ENCODE results near the gene ASGR2.
"Not testable (repeated sequence)": the region's sequence is repeated elsewhere in the genome, so short reads cannot be mapped to it uniquely, and the experiment has no call there.

The ASGR2 gene

GRCh38 chr17:7133916-7134315 lies 19.3 kb upstream of the ASGR2 start:
- H3K27me3 ChIP-seq (ENCODE audit: low read depth), result peaks cover 3% of the 10 kb centered on the region; the same call in 1 of the 2 replicates
- H3K36me3 ChIP-seq (replicated peaks), result no peaks in the 10 kb centered on the region
- in situ Hi-C loops (cut with MboI; ENCODE audit: low sequenced_read_pairs), result loop anchor here (5.0 to 25.0 kb wide), 2 partner anchors 82 to 222 kb away; no protein-coding TSS in a partner anchor
- H3K4me3 ChIP-seq, result no peak overlapping the region
- H3K4me1 ChIP-seq, result peaks cover 6% of the 10 kb centered on the region
- H3K9me3 ChIP-seq, result no peaks in the 10 kb centered on the region
- no peak for DNase-seq (ENCODE audit: low spot score in 2 of 2)

DNA sequence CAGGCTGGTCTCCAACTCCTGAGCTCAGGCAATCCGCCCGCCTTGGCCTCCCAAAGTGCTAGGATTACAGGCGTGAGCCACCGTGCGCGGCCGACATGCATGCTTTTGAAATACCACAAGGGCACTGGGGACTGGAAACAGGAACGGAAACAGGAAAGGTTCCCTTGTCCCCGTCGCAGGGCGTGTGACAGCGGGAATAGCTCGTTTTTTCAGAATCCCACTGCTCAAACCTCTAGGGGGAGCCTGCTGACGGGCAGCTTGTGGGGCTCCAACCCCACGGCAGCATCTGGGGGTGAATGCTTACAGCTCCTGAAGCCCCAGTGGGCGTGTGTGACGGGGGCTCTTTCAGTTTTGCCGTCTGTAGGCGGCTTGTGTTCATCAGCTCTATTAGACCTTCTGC lies 18.8 kb upstream of the ASGR2 start:
- peaks cover 3% of the 10 kb centered on the region; the same call in 1 of the 2 replicates for H3K27me3 ChIP-seq (ENCODE audit: low read depth)
- no peaks in the 10 kb centered on the region for H3K9me3 ChIP-seq
- H3K4me1 ChIP-seq, result peaks cover 6% of the 10 kb centered on the region
- H3K4me3 ChIP-seq, result no peak overlapping the region
- DNase-seq (ENCODE audit: low spot score in 2 of 2), result peak in 1 of 2 experiments; percentile 52
- in situ Hi-C loops (cut with MboI; ENCODE audit: low sequenced_read_pairs), result loop anchor here (5.0 to 25.0 kb wide), 2 partner anchors 81 to 221 kb away; no protein-coding TSS in a partner anchor
- H3K36me3 ChIP-seq (replicated peaks), result no peaks in the 10 kb centered on the region

- Histone ChIP-seq H3K27me3 (ENCODE audit: low read depth) (peaks cover 3% of the 10 kb centered on the region; the same call in 1 of the 2 replicates), H3K4me3 (no peak overlapping the region), H3K4me1 (peaks cover 6% of the 10 kb centered on the region), H3K36me3 (replicated peaks) (no peaks in the 10 kb centered on the region), H3K9me3 (no peaks in the 10 kb centered on the region)
- DNase-seq (ENCODE audit: low spot score in 2 of 2), result no peak
- in situ Hi-C loops (cut with MboI; ENCODE audit: low sequenced_read_pairs), result loop anchor here (5.0 to 25.0 kb wide), 2 partner anchors 80 to 220 kb away; no protein-coding TSS in a partner anchor
Measured at GRCh38 chr17:7132511-7133094, 18.0 kb upstream of the ASGR2 start.

DNA sequence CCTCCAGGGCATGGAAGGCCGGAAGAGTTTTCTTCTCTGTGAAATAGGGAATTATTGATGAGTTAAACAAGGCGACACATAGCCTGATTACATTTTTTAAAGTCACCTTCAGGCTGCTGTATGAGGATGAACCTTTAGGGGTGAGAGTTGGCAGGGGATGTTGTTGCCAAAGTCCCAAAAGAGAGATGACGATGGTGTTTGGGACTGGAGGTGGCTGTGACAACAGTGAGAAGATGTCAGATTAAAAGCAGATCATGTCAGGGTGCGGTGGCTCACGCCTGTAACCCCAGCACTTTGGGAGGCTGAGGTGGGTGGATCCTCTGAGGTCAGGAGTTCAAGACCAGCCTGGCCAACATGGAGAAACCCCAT lies 16.8 kb upstream of the ASGR2 start:
- in situ Hi-C loops (cut with MboI; ENCODE audit: low sequenced_read_pairs), result loop anchor here (5.0 to 25.0 kb wide), 2 partner anchors 79 to 219 kb away; no protein-coding TSS in a partner anchor
- Histone ChIP-seq H3K9me3 (no peaks in the 10 kb centered on the region), H3K36me3 (replicated peaks) (no peaks in the 10 kb centered on the region), H3K4me3 (no peak overlapping the region), H3K27me3 (ENCODE audit: low read depth) (no peaks in the 10 kb centered on the region), H3K4me1 (peaks cover 6% of the 10 kb centered on the region)
- no peak for DNase-seq (ENCODE audit: low spot score in 2 of 2)

DNA sequence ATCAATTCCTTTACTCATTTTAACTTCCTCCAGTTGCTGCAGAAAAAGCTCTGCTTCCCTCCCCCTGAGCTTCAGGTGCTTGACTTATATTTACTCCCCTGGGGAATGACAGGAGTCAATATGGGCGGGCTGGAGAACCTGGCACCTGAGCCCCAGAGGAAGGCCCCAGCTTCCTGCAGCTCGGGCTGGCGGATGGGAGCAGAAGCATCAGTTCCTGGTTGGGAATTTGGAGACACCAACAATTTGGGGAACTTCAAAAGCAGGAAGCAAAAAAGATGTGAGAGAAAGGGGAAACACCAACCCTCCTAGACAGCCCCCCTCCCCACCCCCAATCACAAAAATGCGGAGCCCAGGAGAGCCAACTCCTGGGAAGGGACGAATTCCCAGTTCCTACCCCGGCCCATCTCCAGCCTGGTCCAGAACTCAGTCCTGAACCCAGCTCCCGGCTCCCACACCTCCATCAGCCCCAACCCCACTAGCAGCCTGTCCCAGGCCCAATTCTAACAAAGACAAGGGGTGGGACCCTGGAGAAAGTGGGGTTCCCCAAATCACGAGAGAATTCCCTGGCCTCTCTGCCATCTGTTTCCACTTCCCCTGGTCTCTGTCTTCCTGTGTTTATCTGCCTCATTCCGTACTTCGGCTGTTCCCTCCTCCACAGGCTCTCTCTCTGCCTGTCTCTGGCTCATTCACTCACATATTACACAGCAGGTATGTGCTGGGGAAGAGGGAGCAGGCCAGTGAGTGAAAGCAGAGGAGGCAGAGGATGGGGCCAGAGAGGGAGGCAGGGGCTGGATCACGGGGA lies 16.2 kb upstream of the ASGR2 start:
- Histone ChIP-seq H3K4me1 (peaks cover 3% of the 10 kb centered on the region), H3K4me3 (no peak overlapping the region), H3K27me3 (ENCODE audit: low read depth) (no peaks in the 10 kb centered on the region), H3K9me3 (no peaks in the 10 kb centered on the region), H3K36me3 (replicated peaks) (no peaks in the 10 kb centered on the region)
- in situ Hi-C loops (cut with MboI; ENCODE audit: low sequenced_read_pairs), result loop anchor here (5.0 to 25.0 kb wide), 2 partner anchors 79 to 219 kb away; no protein-coding TSS in a partner anchor
- no peak for DNase-seq (ENCODE audit: low spot score in 2 of 2)

GRCh38 chr17:7129311-7129710 lies 14.7 kb upstream of the ASGR2 start:
- Histone ChIP-seq H3K4me1 (no peaks in the 10 kb centered on the region), H3K4me3 (no peak overlapping the region), H3K9me3 (no peaks in the 10 kb centered on the region), H3K36me3 (replicated peaks) (no peaks in the 10 kb centered on the region), H3K27me3 (ENCODE audit: low read depth) (no peaks in the 10 kb centered on the region)
- in situ Hi-C loops (cut with MboI; ENCODE audit: low sequenced_read_pairs), result loop anchor here (25.0 kb wide), 1 partner anchor 217 kb away; no protein-coding TSS in a partner anchor
- DNase-seq (ENCODE audit: low spot score in 2 of 2), result no peak

DNA sequence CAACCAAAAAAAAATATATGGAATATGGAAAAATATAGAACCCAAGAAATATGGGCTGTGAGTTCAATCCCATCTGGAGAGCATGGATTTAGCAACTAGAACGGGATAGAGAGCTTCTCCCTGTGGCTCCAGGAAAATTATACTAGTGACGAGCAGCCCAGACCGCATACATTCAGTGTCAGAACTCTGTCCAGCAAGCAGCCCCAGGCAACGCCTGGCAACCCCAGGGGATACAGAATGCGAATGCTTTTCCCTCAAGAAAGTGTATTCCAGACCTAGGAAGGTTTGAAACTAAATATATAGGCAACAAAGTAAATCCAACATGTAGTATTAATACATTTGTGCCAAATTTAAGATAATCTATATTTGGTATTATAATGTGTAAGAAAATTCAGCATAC lies 13.5 kb upstream of the ASGR2 start:
- in situ Hi-C loops (cut with MboI; ENCODE audit: low sequenced_read_pairs), result loop anchor here (25.0 kb wide), 1 partner anchor 216 kb away; no protein-coding TSS in a partner anchor
- Histone ChIP-seq H3K4me1 (no peaks in the 10 kb centered on the region), H3K36me3 (replicated peaks) (no peaks in the 10 kb centered on the region), H3K27me3 (ENCODE audit: low read depth) (no peaks in the 10 kb centered on the region), H3K9me3 (no peaks in the 10 kb centered on the region), H3K4me3 (no peak overlapping the region)
- DNase-seq (ENCODE audit: low spot score in 2 of 2), result no peak

- not testable (repeated sequence) for H3K4me3 ChIP-seq; H3K36me3 ChIP-seq (replicated peaks)
- in situ Hi-C loops (cut with MboI; ENCODE audit: low sequenced_read_pairs), result loop anchor here (25.0 kb wide), 1 partner anchor 215 kb away; no protein-coding TSS in a partner anchor
Measured at GRCh38 chr17:7127501-7127900, 12.9 kb upstream of the ASGR2 start.

DNA sequence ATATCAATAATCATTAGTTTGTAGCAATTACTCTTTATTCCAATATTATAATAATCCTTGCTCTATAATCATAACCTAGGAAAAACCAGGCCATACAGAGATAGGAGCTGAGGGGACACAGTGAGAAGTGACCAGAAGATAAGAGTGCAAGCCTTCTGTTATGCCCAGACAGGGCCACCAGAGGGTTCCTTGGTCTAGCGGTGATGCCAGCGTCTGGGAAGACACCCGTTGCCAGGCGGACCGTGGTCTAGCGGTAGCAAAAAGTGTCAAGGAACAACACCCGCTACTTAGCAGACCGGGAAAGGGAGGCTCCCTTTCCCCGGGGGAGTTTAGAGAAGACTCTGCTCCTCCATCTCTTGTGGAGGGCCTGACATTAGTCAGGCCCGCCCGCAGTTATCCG lies 11.8 kb upstream of the ASGR2 start:
- in situ Hi-C loops (cut with MboI; ENCODE audit: low sequenced_read_pairs), result loop anchor here (25.0 kb wide), 1 partner anchor 214 kb away; no protein-coding TSS in a partner anchor

More at GRCh38 chr17:7127501-7127900, 12.9 kb upstream of the ASGR2 start:
- not testable (repeated sequence) for H3K9me3 ChIP-seq; H3K4me1 ChIP-seq; H3K27me3 ChIP-seq (ENCODE audit: low read depth); DNase-seq (ENCODE audit: low spot score in 2 of 2)

DNA sequence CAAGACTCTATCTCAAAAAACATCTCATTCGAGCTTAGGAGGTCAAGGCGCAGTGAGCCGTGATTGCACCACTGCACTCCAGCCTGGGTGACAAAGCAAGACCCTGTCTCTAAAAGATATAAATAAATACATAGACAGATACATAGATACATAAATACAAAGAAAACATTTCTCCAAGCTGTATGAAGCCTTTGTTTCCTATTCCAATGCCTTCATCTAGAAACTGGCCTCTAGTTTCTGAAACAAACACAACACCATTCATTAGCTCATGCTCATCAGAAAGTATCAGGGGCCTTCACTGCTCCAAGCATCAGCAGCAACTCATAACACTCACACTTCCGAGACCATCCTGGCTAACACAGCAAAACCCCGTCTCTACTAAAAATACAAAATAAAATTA lies 10.3 kb upstream of the ASGR2 start:
- in situ Hi-C loops (cut with MboI; ENCODE audit: low sequenced_read_pairs), result loop anchor here (25.0 kb wide), 1 partner anchor 213 kb away; no protein-coding TSS in a partner anchor
- DNase-seq (ENCODE audit: low spot score in 2 of 2), result no peak
- H3K9me3 ChIP-seq, result no peaks in the 10 kb centered on the region

More for the DNA sequence above, 11.8 kb upstream of the ASGR2 start:
- not testable (repeated sequence) for H3K9me3 ChIP-seq; H3K4me1 ChIP-seq; H3K4me3 ChIP-seq; H3K36me3 ChIP-seq (replicated peaks); DNase-seq (ENCODE audit: low spot score in 2 of 2)
- peaks cover 12% of the 10 kb centered on the region for H3K27me3 ChIP-seq (ENCODE audit: low read depth)

GRCh38 chr17:7123844-7124243 lies 9.2 kb upstream of the ASGR2 start:
- Histone ChIP-seq H3K36me3 (replicated peaks) (no peaks in the 10 kb centered on the region), H3K4me3 (no peak overlapping the region), H3K4me1 (no peaks in the 10 kb centered on the region), H3K27me3 (ENCODE audit: low read depth) (peaks cover 26% of the 10 kb centered on the region), H3K9me3 (no peaks in the 10 kb centered on the region)
- in situ Hi-C loops (cut with MboI; ENCODE audit: low sequenced_read_pairs), result no loop called here
- DNase-seq (ENCODE audit: low spot score in 2 of 2), result no peak

More for the DNA sequence above, 10.3 kb upstream of the ASGR2 start:
- Histone ChIP-seq H3K36me3 (replicated peaks) (no peaks in the 10 kb centered on the region), H3K4me1 (no peaks in the 10 kb centered on the region), H3K4me3 (no peak overlapping the region), H3K27me3 (ENCODE audit: low read depth) (peaks cover 20% of the 10 kb centered on the region)

DNA sequence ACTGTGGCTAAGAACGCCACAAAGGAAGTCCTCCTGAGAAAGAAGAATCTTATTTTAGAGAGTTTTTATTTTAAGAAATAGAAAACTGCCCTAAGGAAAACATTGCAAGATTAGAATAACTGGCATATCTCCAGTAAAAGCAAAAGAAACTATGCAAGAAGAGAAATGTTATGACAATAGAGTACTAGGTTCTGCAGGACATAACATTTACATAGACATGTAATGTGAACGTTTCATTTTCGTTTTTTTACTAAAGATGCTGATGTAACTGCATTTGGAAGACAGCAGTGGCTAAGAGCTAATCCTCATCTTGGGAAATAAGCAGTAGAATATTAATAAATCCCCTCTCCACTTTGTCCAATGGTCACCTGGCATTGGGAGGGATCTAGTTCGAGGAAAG lies 7.8 kb upstream of the ASGR2 start:
- H3K4me3 ChIP-seq, result no peak overlapping the region
- no peak for DNase-seq (ENCODE audit: low spot score in 2 of 2)

DNA sequence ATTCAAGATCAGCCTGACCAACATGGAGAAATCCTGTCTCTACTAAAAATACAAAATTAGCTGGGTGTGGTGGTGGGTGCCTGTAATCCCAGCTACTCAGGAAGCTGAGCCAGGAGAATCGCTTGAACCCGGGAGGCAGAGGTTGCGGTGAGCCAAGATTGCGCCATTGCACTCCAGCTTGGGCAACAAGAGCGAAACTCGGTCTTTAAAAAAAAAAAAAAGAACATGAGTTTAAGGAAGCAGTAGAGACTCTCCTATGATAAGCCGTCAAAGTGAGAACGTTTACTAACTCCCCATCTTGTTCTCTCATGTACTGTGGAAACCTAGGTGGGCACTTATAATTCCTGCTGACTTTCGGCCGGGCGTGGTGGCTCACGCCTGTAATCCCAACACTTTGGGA lies 6.0 kb upstream of the ASGR2 start:
- H3K36me3 ChIP-seq (replicated peaks); H3K4me1 ChIP-seq; DNase-seq (ENCODE audit: low spot score in 2 of 2); H3K9me3 ChIP-seq; H3K4me3 ChIP-seq; in situ Hi-C loops (cut with MboI; ENCODE audit: low sequenced_read_pairs): not testable (repeated sequence)
- H3K27me3 ChIP-seq (ENCODE audit: low read depth), result peaks cover 26% of the 10 kb centered on the region

More for the DNA sequence above, 7.8 kb upstream of the ASGR2 start:
- H3K9me3 ChIP-seq, result no peaks in the 10 kb centered on the region
- no peaks in the 10 kb centered on the region for H3K4me1 ChIP-seq
- peaks cover 26% of the 10 kb centered on the region for H3K27me3 ChIP-seq (ENCODE audit: low read depth)
- no peaks in the 10 kb centered on the region for H3K36me3 ChIP-seq (replicated peaks)
- in situ Hi-C loops (cut with MboI; ENCODE audit: low sequenced_read_pairs), result no loop called here

DNA sequence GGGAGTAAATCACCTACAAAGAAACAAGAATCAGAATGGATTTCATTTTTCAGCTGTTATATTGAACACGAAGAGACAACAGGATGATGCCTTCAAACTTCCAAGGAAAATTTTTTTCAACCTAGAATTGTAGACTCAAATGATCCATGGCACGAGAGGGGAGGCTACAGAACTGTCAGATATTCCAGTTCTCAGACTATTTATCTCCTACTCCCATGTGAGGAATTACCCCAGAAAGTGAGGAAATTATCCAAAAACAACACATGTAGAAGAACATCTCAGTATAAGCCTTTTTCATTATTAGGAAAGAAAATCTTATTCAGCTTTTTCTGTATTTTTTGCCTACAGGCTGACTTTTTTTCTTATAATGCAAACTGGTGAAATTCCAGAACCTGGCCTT lies 5.5 kb upstream of the ASGR2 start:
- DNase-seq (ENCODE audit: low spot score in 2 of 2), result no peak
- no peak overlapping the region for H3K4me3 ChIP-seq
- in situ Hi-C loops (cut with MboI; ENCODE audit: low sequenced_read_pairs), result no loop called here
- peaks cover 26% of the 10 kb centered on the region for H3K27me3 ChIP-seq (ENCODE audit: low read depth)
- H3K9me3 ChIP-seq, result no peaks in the 10 kb centered on the region
- H3K4me1 ChIP-seq, result no peaks in the 10 kb centered on the region
- no peaks in the 10 kb centered on the region for H3K36me3 ChIP-seq (replicated peaks)
